K562 (cell line): Measurements from ENCODE around the gene DUSP16. TPM values are rescaled to one million over a fixed set of nuclear protein-coding genes. Genes with fewer than 3 reads are reported as not detected.

Experiments used
- ATAC-seq: fragments of 200-7000 bp; cut with Tn5 transposase; 3 replicates; pipeline ENCODE4 v1.9.1; 2020; ENCODE audit warnings: moderate library complexity
- BruUV-seq: library from RNA; stranded (reverse); fragments of 400-500 nt; replicated peaks from 2 replicates; lab custom pipeline; 2021; lab: Mats Ljungman, UMichigan
- CTCF ChIA-PET: fragments of 300-600 bp; formaldehyde crosslinking; extraction: SDS; loops from one replicate; lab custom pipeline; 2021; ENCODE audit warnings: low intra/inter-chr PET ratio; lab: Yijun Ruan, JAX
- POLR2A ChIA-PET: fragments of 300-600, 350-650 bp; sonication (Branson Sonifier 250); formaldehyde crosslinking; extraction: SDS; loops from one replicate; lab custom pipeline; 2021; ENCODE audit warnings: antibody characterized with exemption, inconsistent platforms; lab: Yijun Ruan, JAX
- DNase-seq, 4 experiments: peaks; one replicate each; pipeline versions ENCODE4 v3.0.0 to v3.0.0-alpha.2; 2011 to 2018; ENCODE audit warnings: low spot score in 3 of 4, mixed read lengths in 3 of 4; ENCODE audit errors: extremely low read depth in 1 of 4
- FAIRE-seq: peaks from 2 replicates; lab custom pipeline; 2011; peaks lifted over from hg19 to GRCh38; lab: Jason Lieb, UNC
- H2AFZ ChIP-seq: 2 replicates; pipeline ENCODE4 v1.6.0; 2011; ENCODE audit warnings: low read depth, low read length, control low read depth, inconsistent platforms
- H3K27ac ChIP-seq: fragments of 200-600 bp; 3 replicates; pipeline ENCODE4 v1.8.0; 2011; ENCODE audit warnings: low read depth, mild to moderate bottlenecking, control low read depth, inconsistent platforms, low read length, moderate library complexity, mixed read lengths; ENCODE audit errors: extremely low read depth
- H3K27me3 ChIP-seq, 2 experiments: fragments of 300-600 bp in 1 of 2; 2 replicates in 1 of 2; 3 replicates in 1 of 2; pipeline versions ENCODE4 v1.6.0 to v1.8.0; 2011; ENCODE audit warnings: inconsistent platforms in 2 of 2, low read length in 2 of 2, mild to moderate bottlenecking in 1 of 2, mixed read lengths in 1 of 2, moderate library complexity in 1 of 2; ENCODE audit not compliant: control insufficient read depth in 2 of 2, insufficient read depth in 2 of 2
- H3K36me3 ChIP-seq: fragments of 300-600 bp; 3 replicates; pipeline ENCODE4 v1.8.0; 2011; ENCODE audit warnings: mild to moderate bottlenecking, low read length, inconsistent platforms; ENCODE audit not compliant: control insufficient read depth, insufficient read depth
- H3K4me1 ChIP-seq, 2 experiments: fragments of 200-600 bp in 1 of 2; replicated peaks in 1 of 2; 2 replicates in 1 of 2; 3 replicates in 1 of 2; pipeline versions ENCODE4 v1.5.1 to v1.8.0; 2011; ENCODE audit warnings: inconsistent platforms in 2 of 2, low read length in 2 of 2, mild to moderate bottlenecking in 1 of 2, mixed read lengths in 1 of 2, moderate library complexity in 1 of 2; ENCODE audit not compliant: control insufficient read depth in 2 of 2, insufficient read depth in 2 of 2
- H3K4me2 ChIP-seq: 2 replicates; pipeline ENCODE4 v1.6.1; 2011; ENCODE audit warnings: low read length, control low read depth, inconsistent platforms, mixed read lengths; ENCODE audit not compliant: insufficient read depth
- H3K4me3 ChIP-seq: fragments of 200-600 bp; sonication (generic), shearing (Covaris generic); 2 replicates; pipeline ENCODE4 v1.5.1; 2016; ENCODE audit warnings: control low read depth, inconsistent platforms
- H3K79me2 ChIP-seq: fragments of 200-600 bp; 3 replicates; pipeline ENCODE4 v1.8.0; 2011; ENCODE audit warnings: low read length, inconsistent platforms; ENCODE audit not compliant: control insufficient read depth, insufficient read depth
- H3K9ac ChIP-seq, 2 experiments: 2 replicates each; pipeline versions ENCODE4 v1.6.0 to v1.6.1; 2011; ENCODE audit warnings: low read depth in 2 of 2, low read length in 2 of 2, control low read depth in 1 of 2, inconsistent platforms in 1 of 2, mild to moderate bottlenecking in 1 of 2, mixed read lengths in 1 of 2; ENCODE audit not compliant: insufficient read depth in 1 of 2
- H3K9me1 ChIP-seq: one replicate; pipeline ENCODE4 v1.6.0; 2011; ENCODE audit warnings: inconsistent platforms, mild to moderate bottlenecking, low read length, moderate library complexity; ENCODE audit not compliant: control insufficient read depth, insufficient read depth
- H3K9me3 ChIP-seq: replicated peaks from 2 replicates; pipeline ENCODE4 v1.5.1; 2011; ENCODE audit warnings: low read depth, low read length, inconsistent platforms; ENCODE audit not compliant: control insufficient read depth, insufficient read depth
- H4K20me1 ChIP-seq: replicated peaks from 2 replicates; pipeline ENCODE4 v1.6.1; 2011; ENCODE audit warnings: low read length, inconsistent platforms, mixed read lengths; ENCODE audit not compliant: control insufficient read depth, insufficient read depth
- ATF2 ChIP-seq: sonication (generic); formaldehyde crosslinking; IDR thresholded peaks from 2 replicates; pipeline ENCODE4 v1.8.1; 2022; ENCODE audit warnings: missing genetic modification reagents
- DMBX1 ChIP-seq: fragments of 250-450 bp; sonication (Bioruptor Pico); IDR thresholded peaks from 2 replicates; pipeline ENCODE4 v1.8.0; 2022; ENCODE audit warnings: inconsistent platforms, mild to moderate bottlenecking, moderate library complexity, borderline replicate concordance
- ETV1 ChIP-seq: fragments of 450-650 bp; conservative IDR thresholded peaks from 2 replicates; pipeline ENCODE4 v1.6.1; 2016; ENCODE audit warnings: missing genetic modification characterization, control low read depth, low read depth, missing compliant biosample characterization
- MEF2A ChIP-seq: IDR thresholded peaks from 2 replicates; pipeline ENCODE4 v1.6.1; 2011; ENCODE audit warnings: low read depth, mild to moderate bottlenecking, low read length, moderate library complexity; ENCODE audit not compliant: control insufficient read depth
- MNT ChIP-seq, 2 experiments: fragments of 450-650 bp; conservative IDR thresholded peaks; 2 replicates each; pipeline ENCODE4 v1.6.1; 2017; ENCODE audit warnings: mild to moderate bottlenecking in 2 of 2, moderate library complexity in 2 of 2
- MTA2 ChIP-seq: fragments of 450-650 bp; IDR thresholded peaks from 2 replicates; pipeline ENCODE4 v1.6.1; 2016; ENCODE audit warnings: low read depth
- NCOA1 ChIP-seq: fragments of 450-650 bp; IDR thresholded peaks from 2 replicates; pipeline ENCODE4 v1.6.1; 2016; ENCODE audit warnings: low read depth
- RBM22 ChIP-seq: fragments of 200-400 bp; formaldehyde crosslinking; IDR thresholded peaks from 2 replicates; pipeline ENCODE4 v1.6.1; 2018; ENCODE audit warnings: low read length, low read depth; ENCODE audit not compliant: poor library complexity, severe bottlenecking
- TCFL5 ChIP-seq: fragments of 250-450 bp; sonication (Bioruptor Pico); conservative IDR thresholded peaks from 2 replicates; pipeline ENCODE4 v1.6.1; 2021; ENCODE audit warnings: mild to moderate bottlenecking, moderate library complexity, matching md5 sums
- ZBTB17 ChIP-seq: fragments of 450-650 bp; formaldehyde crosslinking; IDR thresholded peaks from 2 replicates; pipeline ENCODE4 v1.4.0; 2020; ENCODE audit warnings: mild to moderate bottlenecking
- ZC3H8 ChIP-seq: fragments of 450-650 bp; IDR thresholded peaks from 2 replicates; pipeline ENCODE4 v1.6.1; 2017
- ZFX ChIP-seq: sonication (generic); formaldehyde crosslinking; IDR thresholded peaks from 2 replicates; pipeline ENCODE4 v1.8.0; 2022; ENCODE audit warnings: mild to moderate bottlenecking, missing genetic modification reagents, moderate library complexity
- ZNF124 ChIP-seq: sonication (generic); formaldehyde crosslinking; IDR thresholded peaks from 2 replicates; pipeline ENCODE4 v1.8.1; 2022; ENCODE audit warnings: missing genetic modification reagents
- ZNF282 ChIP-seq: sonication (generic); formaldehyde crosslinking; IDR thresholded peaks from 2 replicates; pipeline ENCODE4 v1.8.1; 2023; ENCODE audit warnings: missing genetic modification reagents
- ZNF77 ChIP-seq: fragments of 250-450 bp; sonication (Bioruptor Pico); IDR thresholded peaks from 2 replicates; pipeline ENCODE4 v1.5.0; 2020
- WGBS: fragments of 100-300 bp; shearing (Covaris generic); methylation state at CpG from one replicate; pipeline ENCODE4 v1.1.6; 2016; ENCODE audit warnings: low coverage, mixed read lengths; ENCODE audit not compliant: insufficient coverage; ENCODE audit errors: missing lambda C conversion rate; 5-methylcytosine and 5-hydroxymethylcytosine counted together
- in situ Hi-C: fragments of 300-500 bp; cut with MboI; formaldehyde crosslinking; loops from 4 replicates; pipeline ENCODE4 v1.15.0; 2018; ENCODE audit warnings: inconsistent platforms, mixed read lengths
- intact Hi-C: fragments of 100-400 bp; cut with micrococcal nuclease; formaldehyde crosslinking; loops from 2 replicates; pipeline ENCODE4 v1.14.2; 2022
- polyA plus RNA-seq, 8 experiments: library from polyadenylated mRNA; depleted of rRNA in 4 of 8; stranded (reverse) in 5 of 8; unstranded in 3 of 8; fragments of >200 nt; fragmentation: Nextera tagmentation in 2 of 8; fragmentation: Illumina TruSeq in 1 of 8; extraction: Ambion mirVana in 2 of 8; extraction: Trizol in 1 of 8; gene quantifications; 2 replicates each; pipeline versions ENCODE4 v1.2.1 to v1.2.3, GENCODE V29; 2011 to 2014; ENCODE audit warnings: inconsistent platforms in 1 of 8, missing spikeins in 1 of 8
- total RNA-seq, 7 experiments: library from RNA; depleted of rRNA in 6 of 7; stranded (reverse); fragments of >200 nt in 6 of 7; fragmentation: Illumina TruSeq in 2 of 7; extraction: Trizol in 2 of 7; gene quantifications; 2 replicates each; pipeline versions ENCODE4 v1.2.1 to v1.2.3, GENCODE V29; 2011 to 2021; ENCODE audit warnings: low replicate concordance in 1 of 7

Gene DUSP16
- total and polyA plus RNA-seq, 9 of the 15 experiments (the other 6 are each of a cell fraction or from before 2014, with no cell fraction given) = 0.70 to 12.3 (median 5.7) TPM

GRCh38 chr12:12533238-12533829 is 29.3 kb downstream of the DUSP16 start:
- peak overlapping the region; percentile 1 to 14; a peak in 1 of 4 replicates for H3K9ac ChIP-seq
- in situ Hi-C loops (no loop called here), intact Hi-C loops (no loop called here)
- H3K9me3 ChIP-seq = no peaks in the 10 kb centered on the region
- H3K4me2 ChIP-seq = no peak overlapping the region; the same call in 1 of the 2 replicates
- H3K9me1 ChIP-seq = no peaks in the 10 kb centered on the region
- FAIRE-seq (no peak), DNase-seq (peak in 3 of 4 experiments; percentile 12 to 40 (median 14)), ATAC-seq (peak; percentile 64)
- H3K4me1 ChIP-seq = peaks cover 2 to 11% of the 10 kb centered on the region in 2 experiments; a peak in 3 of 5 replicates
- no peak overlapping the region for H3K4me3 ChIP-seq
- H3K36me3 ChIP-seq = no peaks in the 10 kb centered on the region
- no peaks in the 10 kb centered on the region for H3K27me3 ChIP-seq
- no peaks in the 10 kb centered on the region for H3K79me2 ChIP-seq
- H2AFZ ChIP-seq = no peak overlapping the region
- ChIA-PET CTCF (no interaction called here), POLR2A (interaction anchor here (0.6 to 0.9 kb wide), 2 partner anchors 13 to 27 kb away, joined by 3 to 4 read pairs; no protein-coding TSS in a partner anchor)
- BruUV-seq = no TSS peak
- 33% methylated on average over 6 of the region's 6 CpGs for whole genome bisulfite sequencing
- H3K27ac ChIP-seq = no peak overlapping the region
- H4K20me1 ChIP-seq = peaks cover 6% of the 10 kb centered on the region
- TF ChIP-seq MEF2A (peak; percentile 47; the same call in 1 of the 2 replicates), MNT (conservative IDR thresholded peaks at IDR 0.05) (no peak)

GRCh38 chr12:12531194-12531593 is 31.5 kb downstream of the DUSP16 start:
- Histone ChIP-seq H3K9me3 (no peaks in the 10 kb centered on the region), H3K9ac (no peak overlapping the region), H3K4me1 (peaks cover 2 to 11% of the 10 kb centered on the region in 2 experiments; a peak in 3 of 5 replicates), H4K20me1 (peaks cover 6% of the 10 kb centered on the region), H3K79me2 (no peaks in the 10 kb centered on the region), H3K27ac (no peak overlapping the region), H2AFZ (no peak overlapping the region), H3K36me3 (no peaks in the 10 kb centered on the region), H3K9me1 (peaks cover 3% of the 10 kb centered on the region), H3K4me2 (no peak overlapping the region), H3K27me3 (no peaks in the 10 kb centered on the region), H3K4me3 (no peak overlapping the region)
- BruUV-seq = no TSS peak
- in situ Hi-C loops = no loop called here
- TF ChIP-seq ZNF77 (CRISPR knock-in tag) (no peak), ETV1 (tag) (no peak), ZFX (CRISPR knock-in tag) (no peak), ZBTB17 (CRISPR knock-in tag) (no peak), ZNF124 (no peak), RBM22 (no peak), MTA2 (no peak), ZNF282 (CRISPR knock-in tag) (no peak), ATF2 (CRISPR knock-in tag) (no peak), DMBX1 (CRISPR knock-in tag) (no peak), ZC3H8 (no peak), TCFL5 (CRISPR knock-in tag) (no peak), NCOA1 (no peak)
- POLR2A ChIA-PET = no interaction called here
- 68% methylated on average over 2 of the region's 2 CpGs for WGBS
- FAIRE-seq (no peak), DNase-seq (no peak), ATAC-seq (no peak)
- CTCF ChIA-PET = no interaction called here
- intact Hi-C loops = no loop called here
